GM19239 (cell line): ENCODE data around the gene RIBC2.

Experiments used
- DNase-seq: peaks from one replicate; pipeline ENCODE4 v3.0.0; 2011; ENCODE audit warnings: low spot score; ENCODE audit not compliant: insufficient read length
- FAIRE-seq: peaks from 2 replicates; lab custom pipeline; 2011; peaks lifted over from hg19 to GRCh38; lab: Jason Lieb, UNC

The RIBC2 gene

DNA sequence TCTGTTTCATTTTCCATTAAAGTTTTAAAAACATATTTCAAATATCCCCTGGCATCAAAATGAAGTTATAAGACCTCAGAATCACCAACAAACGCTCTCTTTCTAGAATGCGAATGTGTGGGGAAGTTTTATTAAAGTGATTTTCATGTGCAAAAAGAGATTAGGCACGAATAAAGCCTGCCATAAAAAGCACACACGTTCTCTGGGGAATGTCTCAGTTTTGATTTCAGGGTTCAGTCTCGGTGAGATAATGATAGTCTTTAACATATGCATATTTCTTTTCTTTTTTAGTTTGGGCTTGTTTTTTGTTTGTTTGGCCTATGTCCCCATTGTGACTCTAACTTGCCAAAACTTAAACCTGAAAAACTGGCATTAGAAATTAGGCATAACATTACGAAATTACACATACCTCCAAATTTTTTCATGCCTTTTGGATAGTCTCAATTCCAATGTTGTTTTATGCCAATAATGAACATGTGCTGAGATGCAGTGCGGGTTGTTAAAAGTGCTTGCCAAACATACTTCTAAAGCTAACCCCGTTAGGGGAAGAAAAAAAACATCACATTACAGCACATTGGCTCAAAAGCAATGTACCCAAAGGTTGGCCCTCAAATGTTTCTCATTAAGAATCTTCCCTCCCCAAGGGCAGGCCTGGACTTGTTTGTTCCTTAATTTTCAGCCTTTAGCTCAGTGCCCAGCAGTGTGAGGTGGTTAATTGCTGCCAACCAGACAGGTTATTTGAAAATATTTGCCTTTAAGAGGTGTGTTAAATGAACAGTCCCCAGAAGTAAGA, 56.0 kb downstream of the RIBC2 start:
- FAIRE-seq, result no peak

DNA sequence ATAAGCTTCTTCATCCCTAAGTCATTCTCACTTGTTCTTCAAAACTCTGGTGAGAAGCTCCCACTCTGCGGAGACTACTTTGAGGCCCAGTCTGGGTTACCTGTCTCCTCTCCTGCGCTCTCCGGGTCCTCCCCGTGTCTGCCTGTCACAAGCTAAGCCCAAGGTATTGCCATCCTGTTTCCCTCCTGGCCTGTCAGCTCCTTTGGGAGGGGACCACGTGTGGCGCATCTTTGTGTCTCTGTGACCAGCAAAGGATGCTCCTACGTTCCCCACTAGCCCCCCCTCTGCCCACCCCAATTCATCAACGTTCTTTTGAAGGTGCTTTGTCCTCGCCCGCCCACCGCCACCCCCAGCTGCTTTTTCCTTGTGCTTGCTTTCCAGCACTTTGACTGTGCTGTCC, 57.4 kb downstream of the RIBC2 start:
- no peak for FAIRE-seq
- no peak for DNase-seq

More for the DNA sequence above, 56.0 kb downstream of the RIBC2 start:
- no peak for DNase-seq

- no peak for FAIRE-seq
Measured at GRCh38 chr22:45472426-45472825, 58.9 kb downstream of the RIBC2 start.

DNA sequence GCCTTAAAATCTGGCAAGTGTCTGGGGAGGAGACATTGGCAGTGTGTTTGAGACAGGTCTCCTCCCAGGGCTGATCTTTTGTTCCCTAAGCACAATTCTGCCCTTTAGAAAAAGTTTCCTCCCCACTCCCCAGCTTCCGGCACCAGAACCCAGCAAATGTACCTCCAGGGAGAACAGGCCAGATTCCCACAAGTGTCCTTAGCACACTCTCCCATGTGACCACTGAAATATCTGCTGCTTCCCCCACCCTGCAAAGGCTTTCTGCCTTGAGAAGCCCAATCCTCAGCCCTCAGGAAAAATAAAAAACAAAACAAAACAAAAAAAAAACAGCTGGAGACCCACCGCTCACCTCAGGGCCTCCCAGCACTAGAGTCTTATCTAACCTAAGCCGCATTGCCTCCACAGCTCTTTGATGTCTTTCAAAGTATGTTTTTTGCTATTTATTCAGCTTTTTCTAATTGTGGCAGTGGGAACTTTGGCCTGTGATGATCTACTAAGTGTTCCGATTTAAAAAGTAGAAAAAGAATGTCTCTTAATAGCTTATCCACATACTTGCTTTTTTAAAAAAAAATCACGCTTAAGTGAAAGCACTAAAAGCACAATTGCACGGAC, 60.2 kb downstream of the RIBC2 start:
- FAIRE-seq, result no peak
- DNase-seq, result no peak

More at GRCh38 chr22:45472426-45472825, 58.9 kb downstream of the RIBC2 start:
- no peak for DNase-seq

DNA sequence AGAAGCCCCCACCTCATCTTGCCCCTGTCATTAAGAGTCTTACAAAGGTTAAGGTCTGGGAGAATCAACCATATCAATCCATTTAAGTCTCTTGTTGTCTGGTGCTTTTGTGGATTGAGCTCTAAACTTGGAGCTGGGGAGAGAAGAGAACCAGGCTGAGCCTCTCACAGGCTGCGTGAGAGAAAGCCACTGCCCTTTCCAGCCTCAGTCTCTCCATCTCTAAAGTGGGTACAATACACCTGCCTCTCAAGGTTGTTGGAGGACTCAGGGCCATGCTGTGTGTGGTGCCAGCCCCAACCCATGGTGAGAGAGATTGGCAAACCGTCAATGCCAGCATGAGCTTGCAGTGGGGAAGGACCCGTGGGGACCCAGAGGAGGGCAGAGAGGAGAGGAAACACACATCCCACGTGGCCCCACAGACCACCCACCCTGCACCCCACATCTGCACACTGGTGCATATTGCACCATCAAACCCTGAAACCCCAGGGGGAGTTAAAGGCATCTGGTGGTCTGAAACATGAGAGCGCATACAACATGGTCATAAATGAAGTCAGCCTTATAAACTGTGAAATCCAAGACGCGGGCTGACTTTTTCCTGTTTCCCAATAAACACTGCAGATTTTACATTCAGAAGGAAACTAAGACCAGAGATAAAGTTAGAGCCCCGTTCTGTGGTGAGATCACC, 61.7 kb downstream of the RIBC2 start:
- no peak for DNase-seq
- FAIRE-seq, result no peak

DNA sequence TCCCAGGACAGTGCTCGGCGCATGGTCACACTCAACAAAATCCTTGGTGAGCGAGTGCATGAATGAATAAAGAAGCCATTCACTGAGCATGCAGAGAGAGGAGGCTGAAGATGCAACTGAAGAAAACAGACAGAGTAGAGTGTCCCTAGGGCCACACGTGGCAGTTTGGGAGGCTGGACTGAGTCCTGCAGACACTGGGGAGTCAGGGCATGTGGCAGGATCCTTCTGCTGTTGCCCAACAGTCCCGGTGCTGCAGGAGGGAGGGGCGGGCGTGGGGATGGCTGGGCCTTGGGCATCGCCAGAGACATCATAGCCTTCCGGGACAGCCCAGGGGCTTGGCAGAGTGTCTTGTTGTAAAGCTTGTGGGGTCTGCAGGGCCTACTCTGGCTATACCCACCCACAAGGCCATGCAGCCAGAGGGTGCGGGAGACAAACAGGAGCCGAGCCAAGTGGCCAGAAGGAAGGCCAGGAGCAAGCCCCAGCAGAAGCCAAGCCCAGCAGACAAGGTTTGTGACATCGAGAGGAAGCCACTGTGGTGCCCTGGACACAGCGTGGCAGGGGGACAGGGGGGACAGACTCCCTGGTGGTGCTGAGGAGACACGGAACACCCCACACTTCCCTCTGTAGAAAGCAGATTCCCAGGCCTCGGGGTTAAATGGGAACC, 62.5 kb downstream of the RIBC2 start:
- FAIRE-seq, result no peak
- DNase-seq, result no peak

- FAIRE-seq (no peak), DNase-seq (no peak)
Measured at GRCh38 chr22:45476814-45477213, 63.3 kb downstream of the RIBC2 start.

- DNase-seq (no peak), FAIRE-seq (no peak)
Measured at GRCh38 chr22:45477366-45478107, 64.0 kb downstream of the RIBC2 start.

DNA sequence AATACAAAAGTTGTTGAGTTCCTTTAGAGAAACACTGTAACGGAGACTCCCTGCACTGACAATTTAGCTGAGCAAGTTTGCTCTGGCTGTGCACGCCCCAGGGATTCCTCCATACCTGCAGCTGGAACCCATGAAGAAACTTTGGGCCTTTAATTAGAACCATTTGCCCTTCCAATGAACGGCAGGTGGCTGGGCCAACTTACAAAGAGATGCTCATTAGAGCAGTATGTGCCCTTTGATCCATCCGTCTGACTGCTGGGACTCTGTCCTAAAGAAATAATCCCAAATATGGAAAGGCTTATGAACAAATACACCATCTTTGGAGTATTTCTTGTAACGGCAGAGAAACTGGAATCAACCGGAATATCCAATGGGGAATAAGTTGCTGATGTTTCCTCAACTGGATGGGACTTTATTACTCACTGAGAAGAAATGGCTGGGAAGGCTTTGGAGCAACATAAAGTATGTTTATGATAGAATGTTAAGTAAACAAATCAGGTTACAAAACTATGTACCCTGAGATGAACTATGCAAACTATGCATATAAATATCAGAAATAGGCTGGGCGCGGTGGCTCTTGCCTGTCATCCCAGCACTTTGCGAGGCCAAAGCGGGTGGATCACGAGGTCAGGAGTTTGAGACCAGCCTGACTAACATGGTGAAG, 64.7 kb downstream of the RIBC2 start:
- FAIRE-seq (no peak), DNase-seq (no peak)

DNA sequence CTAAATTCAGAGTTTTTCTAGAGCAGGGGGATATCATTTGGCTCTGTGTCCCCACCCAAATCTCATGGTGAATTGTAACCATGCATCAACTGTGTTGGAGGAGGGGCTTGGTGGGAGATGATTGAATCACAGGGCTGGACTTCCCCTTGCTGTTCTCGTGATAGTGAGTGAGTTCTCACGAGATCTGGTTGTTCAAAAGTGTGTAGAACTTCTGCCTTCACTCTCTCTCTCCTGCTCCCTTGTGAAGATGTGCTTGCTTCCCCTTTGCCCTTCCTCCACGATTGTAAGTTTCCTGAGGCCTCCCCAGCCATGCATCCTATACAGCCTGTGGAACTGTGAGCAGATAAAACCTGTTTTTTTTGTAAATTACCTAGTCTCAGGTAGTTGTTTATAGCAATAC, 67.2 kb downstream of the RIBC2 start:
- DNase-seq (no peak), FAIRE-seq (no peak)

DNA sequence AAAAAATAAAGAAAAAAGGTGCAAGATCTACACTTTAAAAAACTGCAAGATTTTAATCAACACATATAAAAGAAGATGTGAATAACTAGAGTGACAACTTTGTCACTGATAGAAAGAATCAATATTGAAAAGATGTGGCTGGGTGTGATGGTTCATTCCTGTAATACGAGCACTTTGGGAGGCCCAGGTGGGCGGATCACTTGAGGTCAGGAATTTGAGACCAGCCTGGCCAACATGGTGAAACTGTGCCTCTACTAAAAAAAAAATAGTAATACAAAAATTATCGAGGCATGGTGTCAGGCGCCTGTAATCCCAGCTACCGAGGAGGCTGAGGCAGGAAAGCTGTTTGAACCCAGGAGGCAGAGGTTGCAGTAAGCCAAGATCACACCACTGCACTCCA, 68.2 kb downstream of the RIBC2 start:
- DNase-seq (no peak), FAIRE-seq (no peak)
